NCI-H146 treated with DMSO at 0.1 percent for 48 hours (cell line): ENCODE results near the gene NCAPH2.
A peak's percentile ranks its signal among the peaks of the same experiment; 100 is the strongest.
"Not testable (repeated sequence)": the region's sequence is repeated elsewhere in the genome, so short reads cannot be mapped to it uniquely, and the experiment has no call there.

ENCODE experiments used
- DNase-seq: peaks from one replicate; lab custom pipeline; 2025; ENCODE audit not compliant: unreplicated experiment; lab: John Stamatoyannopoulos, UW

Gene NCAPH2

GRCh38 chr22:50528682-50529415 lies 20.8 kb downstream of the NCAPH2 start:
- DNase-seq, result no peak

- DNase-seq, result no peak
These were observed 21.4 kb downstream of the NCAPH2 start for GRCh38 chr22:50529416-50529896.

- no peak for DNase-seq
These were observed 22.0 kb downstream of the NCAPH2 start, which contains the start of gene TYMP for GRCh38 chr22:50529897-50530579. Gene TYMP (minus strand): TSS chr22:50530012. CDS start chr22:50529709, 303 bp downstream.

- DNase-seq, result no peak
These were observed 22.5 kb downstream of the NCAPH2 start for GRCh38 chr22:50530580-50530876.

- DNase-seq, result no peak
These were observed 23.0 kb downstream of the NCAPH2 start for GRCh38 chr22:50530877-50531545.

- no peak for DNase-seq
These were observed 23.5 kb downstream of the NCAPH2 start for GRCh38 chr22:50531546-50531961.

GRCh38 chr22:50531962-50532674 lies 24.1 kb downstream of the NCAPH2 start:
- no peak for DNase-seq

GRCh38 chr22:50532824-50533796 lies 25.1 kb downstream of the NCAPH2 start:
- no peak for DNase-seq

- DNase-seq, result not testable (repeated sequence)
These were observed 26.1 kb downstream of the NCAPH2 start for GRCh38 chr22:50533856-50534711.

- DNase-seq, result no peak
These were observed 27.1 kb downstream of the NCAPH2 start for GRCh38 chr22:50535113-50535512.

GRCh38 chr22:50536226-50536625 lies 28.2 kb downstream of the NCAPH2 start:
- DNase-seq, result no peak

- DNase-seq, result no peak
These were observed 29.7 kb downstream of the NCAPH2 start for GRCh38 chr22:50537765-50538164.

GRCh38 chr22:50540381-50540780 lies 32.4 kb downstream of the NCAPH2 start:
- DNase-seq, result no peak

GRCh38 chr22:50541667-50542026 lies 33.6 kb downstream of the NCAPH2 start:
- DNase-seq, result not testable (repeated sequence)

- no peak for DNase-seq
These were observed 34.4 kb downstream of the NCAPH2 start for GRCh38 chr22:50542416-50542927.

GRCh38 chr22:50544078-50544745 lies 36.2 kb downstream of the NCAPH2 start:
- peak; percentile 16 for DNase-seq

GRCh38 chr22:50544746-50545253 lies 36.8 kb downstream of the NCAPH2 start:
- no peak for DNase-seq
